HG03571 (cell line): ENCODE data around the gene COL23A1.

Experiments
- ATAC-seq: cut with Tn5 transposase; IDR thresholded peaks from one replicate; pipeline ENCODE4 v1.9.1; 2021; ENCODE audit not compliant: unreplicated experiment

COL23A1 gene

DNA sequence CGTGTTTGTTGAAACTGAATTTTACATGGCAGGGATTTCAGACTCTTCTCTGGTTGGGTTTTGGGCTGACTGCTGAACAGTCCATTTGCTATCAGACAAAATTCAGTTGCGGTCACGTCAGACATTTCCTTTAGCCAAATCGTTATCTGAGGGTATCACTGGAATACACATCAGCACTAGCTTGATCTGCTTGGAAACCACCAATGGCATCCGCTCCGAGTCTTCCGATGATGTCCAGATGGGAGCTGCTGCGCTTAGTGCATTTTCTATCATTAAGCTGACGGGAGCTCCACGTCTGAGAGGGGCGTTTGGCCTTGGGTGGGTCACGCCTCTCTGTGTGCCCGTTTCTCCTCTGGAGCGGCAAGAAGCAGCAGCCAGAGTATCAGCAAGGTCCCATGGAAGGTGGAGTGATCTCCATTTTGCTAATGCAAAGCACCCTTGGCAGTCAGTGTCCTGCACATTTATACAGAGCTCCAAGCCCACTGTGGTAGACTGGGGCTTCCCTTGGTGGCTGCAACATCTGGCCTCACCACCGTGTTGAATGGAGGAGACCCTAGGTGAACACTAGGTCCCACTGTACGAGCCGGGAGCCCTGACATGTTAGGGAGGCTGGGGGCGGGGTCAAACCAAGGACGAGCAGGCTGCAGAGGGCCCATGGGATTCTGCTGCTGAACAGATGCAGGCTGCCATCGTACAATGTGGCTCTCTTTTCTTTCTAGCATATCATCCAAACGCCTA is 223.0 kb downstream of the COL23A1 start:
- ATAC-seq = no peak

- ATAC-seq = no peak
These were observed 224.4 kb downstream of the COL23A1 start for GRCh38 chr5:178365501-178366440.

DNA sequence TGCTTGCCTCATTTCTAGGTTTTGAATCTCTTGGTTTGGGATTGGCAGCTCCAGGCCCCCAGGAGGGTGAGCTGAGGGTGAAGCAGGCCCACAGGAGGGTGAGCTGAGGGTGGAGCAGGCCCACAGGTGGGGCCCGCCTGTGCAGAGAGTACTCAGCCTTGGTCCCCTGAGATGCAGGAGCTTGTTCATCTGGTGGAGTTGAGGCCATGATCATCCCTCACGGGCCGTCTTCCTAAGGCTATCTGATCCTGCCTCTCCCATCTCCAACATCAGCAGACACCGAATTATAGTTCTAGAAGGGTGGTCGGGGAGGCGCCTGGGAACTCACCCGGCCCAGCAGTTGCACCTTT is 225.9 kb downstream of the COL23A1 start:
- no peak for ATAC-seq

GRCh38 chr5:178363501-178364325 is 226.5 kb downstream of the COL23A1 start:
- no peak for ATAC-seq

GRCh38 chr5:178361657-178362445 is 228.3 kb downstream of the COL23A1 start:
- no peak for ATAC-seq

DNA sequence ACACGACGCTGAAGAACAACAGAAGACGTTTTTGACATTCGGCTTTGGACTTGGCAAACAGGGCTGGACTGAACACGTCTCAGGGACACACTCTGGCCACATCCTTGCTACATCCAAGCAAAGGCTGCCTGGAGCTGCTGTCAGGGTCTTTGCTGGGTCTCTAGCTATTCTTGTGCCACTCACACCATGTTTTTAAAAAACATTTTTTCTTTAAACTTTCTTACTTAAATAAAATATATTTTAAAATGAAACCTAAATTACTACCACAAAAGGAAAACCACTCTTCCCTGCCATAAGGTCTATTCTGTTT is 229.3 kb downstream of the COL23A1 start:
- no peak for ATAC-seq

DNA sequence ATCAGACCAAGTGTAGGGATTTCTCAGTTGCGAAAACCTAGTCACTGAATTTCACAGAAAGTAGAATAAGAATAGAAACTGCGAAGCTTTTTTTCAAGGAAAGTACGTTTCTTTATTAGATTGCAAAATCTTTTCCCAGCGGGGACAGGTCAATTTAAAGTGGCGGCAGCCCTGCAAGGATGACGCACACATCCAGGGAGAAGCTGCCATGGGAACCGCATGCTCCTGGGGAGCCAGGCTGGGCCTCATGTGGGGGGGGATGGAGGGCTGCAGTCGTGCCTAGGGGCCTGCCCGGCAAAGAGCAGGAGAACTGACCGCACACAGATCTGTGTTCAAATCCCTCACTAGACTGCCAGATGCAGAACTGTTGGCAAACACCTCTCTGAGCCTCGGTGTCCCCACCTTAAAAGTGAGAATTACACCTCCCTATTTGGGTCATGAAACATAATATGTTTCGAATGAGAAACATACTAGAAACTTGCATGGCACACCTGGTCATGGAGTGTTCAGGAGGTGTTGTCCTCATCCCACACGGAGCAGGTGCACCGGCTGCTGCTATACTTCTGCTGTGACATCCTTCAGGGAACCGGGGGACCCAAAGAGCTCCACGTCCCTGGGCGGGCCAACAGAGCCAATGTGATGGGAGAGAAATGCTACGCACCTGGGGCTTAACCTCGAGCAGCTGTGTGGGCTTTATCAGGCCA is 229.8 kb downstream of the COL23A1 start:
- ATAC-seq = no peak

- no peak for ATAC-seq
These were observed 230.5 kb downstream of the COL23A1 start for GRCh38 chr5:178359738-178360137.

GRCh38 chr5:178357678-178358077 is 232.5 kb downstream of the COL23A1 start:
- no peak for ATAC-seq

DNA sequence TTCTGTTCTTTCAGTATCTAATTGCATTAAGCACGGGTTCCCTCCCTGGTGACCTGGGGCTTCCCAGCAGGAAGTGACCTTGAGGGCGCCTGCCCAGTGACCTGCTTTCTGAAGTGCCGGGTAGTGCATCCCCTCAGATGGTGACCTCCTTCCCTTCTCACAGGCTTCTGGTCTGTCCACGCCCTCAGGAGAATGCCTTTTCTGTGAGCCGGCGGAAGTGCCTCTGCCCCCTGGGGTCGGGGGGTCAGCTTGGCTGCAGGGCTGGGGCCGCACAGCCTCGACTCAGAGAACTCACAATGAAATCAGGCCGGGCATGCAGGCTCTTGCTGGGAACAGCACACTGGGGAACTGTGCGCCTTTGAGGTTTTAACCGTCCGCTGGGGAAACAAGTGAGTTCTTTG is 233.1 kb downstream of the COL23A1 start:
- no peak for ATAC-seq

- no peak for ATAC-seq
These were observed 233.7 kb downstream of the COL23A1 start for GRCh38 chr5:178356431-178356872.

DNA sequence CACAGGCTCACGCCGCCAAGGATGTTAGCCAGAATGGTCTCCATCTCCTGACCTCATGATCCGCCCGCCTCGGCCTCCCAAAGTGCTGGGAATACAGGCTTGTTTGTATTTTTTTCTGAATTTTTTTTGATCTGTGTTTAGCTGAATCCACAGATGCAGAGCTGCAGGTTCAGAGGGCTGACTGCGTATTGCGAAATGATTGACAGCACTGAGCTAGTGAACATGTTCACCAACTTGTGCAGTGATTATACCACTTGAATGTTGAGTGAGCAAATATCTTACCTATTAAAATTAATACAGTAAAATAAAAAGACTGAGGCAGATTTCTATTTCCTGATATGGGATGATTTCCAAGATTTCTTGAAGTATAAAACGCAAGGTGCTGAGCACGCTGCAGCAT is 234.5 kb downstream of the COL23A1 start:
- no peak for ATAC-seq

DNA sequence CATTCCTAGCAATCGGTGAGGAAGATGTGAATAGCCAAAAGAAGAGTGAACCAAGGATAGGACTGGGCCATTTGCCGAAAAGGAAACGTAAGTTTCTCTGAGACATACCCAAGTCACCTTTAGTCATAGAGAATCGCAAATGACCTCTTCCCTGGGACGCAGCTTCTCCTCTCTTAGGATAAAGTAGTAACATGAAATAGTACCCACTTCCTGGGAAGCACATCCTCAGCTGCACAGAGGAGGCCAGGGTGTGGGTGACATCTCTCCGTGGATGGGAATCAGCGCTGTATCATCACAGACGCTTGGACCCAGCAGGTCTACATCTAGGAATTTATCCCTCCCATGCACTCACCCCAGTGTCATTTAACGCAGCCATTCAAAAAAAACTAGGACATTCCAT is 236.7 kb downstream of the COL23A1 start:
- ATAC-seq = no peak

- ATAC-seq = no peak
These were observed 238.2 kb downstream of the COL23A1 start for GRCh38 chr5:178352035-178352349.

GRCh38 chr5:178351221-178352034 is 238.8 kb downstream of the COL23A1 start:
- ATAC-seq = no peak

GRCh38 chr5:178350361-178351220 is 239.6 kb downstream of the COL23A1 start:
- no peak for ATAC-seq

GRCh38 chr5:178349625-178350353 is 240.4 kb downstream of the COL23A1 start:
- no peak for ATAC-seq

DNA sequence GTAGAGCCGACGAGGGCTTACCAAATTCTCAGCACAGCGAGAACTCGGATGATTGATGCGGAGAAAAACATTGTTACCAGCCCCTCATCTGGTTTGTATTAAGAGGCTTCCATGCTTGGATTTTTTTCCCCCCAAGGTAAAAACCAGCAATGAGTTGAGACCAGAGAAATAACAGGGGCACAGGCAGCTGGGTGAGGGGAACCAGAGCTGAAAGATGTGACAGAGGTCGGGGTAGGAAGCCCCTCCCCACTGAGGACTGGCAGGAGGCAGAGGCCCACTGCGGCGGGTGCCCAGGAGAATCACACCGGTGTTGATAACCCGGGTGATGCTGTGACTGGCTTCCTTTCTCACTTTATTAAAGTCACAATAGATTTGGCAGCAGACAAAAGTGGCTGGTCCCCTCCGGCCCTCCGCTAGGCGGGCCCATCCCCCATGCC is 241.1 kb downstream of the COL23A1 start:
- no peak for ATAC-seq
